Prostate gland (tissue), 2 donors: ENCODE measurements around the gene ATXN10. TPM values are rescaled to one million over a fixed set of nuclear protein-coding genes. Genes with fewer than 3 reads are reported as not detected.

ENCODE experiments used
- DNase-seq: peaks from one replicate; pipeline ENCODE4 v3.0.0-alpha.2; 2019; ENCODE audit warnings: low spot score
- H3K27ac ChIP-seq, 2 donors: fragments of 200-600 bp; sonication (generic); 2 replicates each; pipeline ENCODE4 v1.5.1; 2017 to 2019
- H3K27me3 ChIP-seq: fragments of 200-600 bp; sonication (generic); replicated peaks from 2 replicates; pipeline ENCODE4 v1.5.1; 2019; ENCODE audit not compliant: insufficient read depth
- H3K36me3 ChIP-seq, 2 donors: fragments of 200-600 bp; sonication (generic); 1 replicate in 1 of 2; 2 replicates in 1 of 2; pipeline versions ENCODE4 v1.5.1 to v1.8.1; 2017 to 2019
- H3K4me1 ChIP-seq: fragments of 200-600 bp; sonication (generic); replicated peaks from 2 replicates; pipeline ENCODE4 v1.5.1; 2019
- H3K4me3 ChIP-seq, 2 donors: fragments of 200-600 bp; sonication (generic); 2 replicates each; pipeline ENCODE4 v1.5.1; 2017 to 2019
- H3K9me3 ChIP-seq: fragments of 200-600 bp; sonication (generic); 2 replicates; pipeline ENCODE4 v1.5.1; 2017
- POLR2A ChIP-seq: fragments of 450-650 bp; IDR thresholded peaks from one replicate; pipeline ENCODE4 v1.6.1; 2016; ENCODE audit warnings: antibody characterized with exemption, mild to moderate bottlenecking
- POLR2AphosphoS5 ChIP-seq: sonication (generic); formaldehyde crosslinking; IDR thresholded peaks from one replicate; pipeline ENCODE4 v1.6.1; 2017; ENCODE audit warnings: antibody characterized with exemption
- WGBS: methylation state at CpG from one replicate; pipeline ENCODE4 v1.1.5; 2018; 5-methylcytosine and 5-hydroxymethylcytosine counted together
- intact Hi-C: fragments of 100-400 bp; cut with DNase I; formaldehyde crosslinking; loops from one replicate; pipeline ENCODE4 v1.14.2; 2022
- total RNA-seq, 2 donors: library from RNA; depleted of rRNA; stranded (reverse); fragments of >200 nt; gene quantifications; one replicate each; pipeline ENCODE4 v1.1.0, GENCODE V29; 2016
- TF ChIP-seq, protein P1 (sequence below), 4 experiments: fragments of 200-600 bp in 2 of 4; fragments of 450-650 bp in 2 of 4; sonication (generic) in 2 of 4; IDR thresholded peaks; 1 replicate in 3 of 4; 2 replicates in 1 of 4; pipeline ENCODE4 v1.5.1; 2016 to 2019; ENCODE audit warnings: antibody characterized with exemption in 4 of 4, mild to moderate bottlenecking in 2 of 4, moderate library complexity in 2 of 4

ATXN10 gene
- total RNA-seq, 2 donors from 2014 or later, result 125 to 148 TPM

DNA sequence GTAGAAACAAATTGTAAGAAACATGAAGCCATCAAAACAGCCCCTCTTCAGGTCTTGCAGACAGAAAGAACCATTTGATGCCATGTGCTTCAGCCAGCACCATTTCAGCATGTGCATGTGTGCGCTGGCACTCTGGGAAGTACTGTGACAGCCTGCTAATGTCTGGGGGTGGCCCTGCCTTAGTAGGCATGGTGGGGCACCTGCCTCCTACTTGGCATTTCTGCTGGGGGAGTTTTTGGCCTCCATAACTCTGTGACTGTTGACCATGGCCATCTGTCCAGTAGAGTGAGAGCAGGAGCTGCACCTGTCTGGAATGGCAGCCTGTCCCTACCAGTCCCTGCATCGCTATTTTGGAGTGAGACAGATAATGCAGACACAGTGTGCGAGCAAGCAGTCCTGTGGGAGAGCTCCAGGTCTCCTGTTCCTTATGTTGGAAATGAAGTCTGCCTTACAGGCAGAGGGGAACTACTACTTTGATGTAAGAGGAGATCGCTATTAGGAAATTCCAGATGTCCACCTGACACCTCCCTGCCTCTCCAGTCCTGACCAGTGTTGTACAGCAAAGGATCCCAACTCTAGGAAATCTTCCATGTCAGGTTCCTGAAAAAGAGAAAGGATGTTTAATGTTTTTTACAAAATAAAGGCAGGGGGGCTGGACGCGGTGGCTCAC lies 102.5 kb downstream of the ATXN10 start:
- WGBS, result 99% methylated on average over 6 of the region's 6 CpGs
- TF ChIP-seq, protein P1, sequence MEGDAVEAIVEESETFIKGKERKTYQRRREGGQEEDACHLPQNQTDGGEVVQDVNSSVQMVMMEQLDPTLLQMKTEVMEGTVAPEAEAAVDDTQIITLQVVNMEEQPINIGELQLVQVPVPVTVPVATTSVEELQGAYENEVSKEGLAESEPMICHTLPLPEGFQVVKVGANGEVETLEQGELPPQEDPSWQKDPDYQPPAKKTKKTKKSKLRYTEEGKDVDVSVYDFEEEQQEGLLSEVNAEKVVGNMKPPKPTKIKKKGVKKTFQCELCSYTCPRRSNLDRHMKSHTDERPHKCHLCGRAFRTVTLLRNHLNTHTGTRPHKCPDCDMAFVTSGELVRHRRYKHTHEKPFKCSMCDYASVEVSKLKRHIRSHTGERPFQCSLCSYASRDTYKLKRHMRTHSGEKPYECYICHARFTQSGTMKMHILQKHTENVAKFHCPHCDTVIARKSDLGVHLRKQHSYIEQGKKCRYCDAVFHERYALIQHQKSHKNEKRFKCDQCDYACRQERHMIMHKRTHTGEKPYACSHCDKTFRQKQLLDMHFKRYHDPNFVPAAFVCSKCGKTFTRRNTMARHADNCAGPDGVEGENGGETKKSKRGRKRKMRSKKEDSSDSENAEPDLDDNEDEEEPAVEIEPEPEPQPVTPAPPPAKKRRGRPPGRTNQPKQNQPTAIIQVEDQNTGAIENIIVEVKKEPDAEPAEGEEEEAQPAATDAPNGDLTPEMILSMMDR (IDR thresholded peaks at IDR 0.05), result no peak
- no peak for TF ChIP-seq POLR2AphosphoS5
- TF ChIP-seq POLR2A, result no peak
- intact Hi-C loops, result no loop called here
- Histone ChIP-seq H3K4me1 (no peaks in the 10 kb centered on the region), H3K36me3 (no peaks in the 10 kb centered on the region), H3K4me3 (no peak overlapping the region), H3K9me3 (no peaks in the 10 kb centered on the region), H3K27ac (no peak overlapping the region), H3K27me3 (no peaks in the 10 kb centered on the region)
- no peak for DNase-seq

DNA sequence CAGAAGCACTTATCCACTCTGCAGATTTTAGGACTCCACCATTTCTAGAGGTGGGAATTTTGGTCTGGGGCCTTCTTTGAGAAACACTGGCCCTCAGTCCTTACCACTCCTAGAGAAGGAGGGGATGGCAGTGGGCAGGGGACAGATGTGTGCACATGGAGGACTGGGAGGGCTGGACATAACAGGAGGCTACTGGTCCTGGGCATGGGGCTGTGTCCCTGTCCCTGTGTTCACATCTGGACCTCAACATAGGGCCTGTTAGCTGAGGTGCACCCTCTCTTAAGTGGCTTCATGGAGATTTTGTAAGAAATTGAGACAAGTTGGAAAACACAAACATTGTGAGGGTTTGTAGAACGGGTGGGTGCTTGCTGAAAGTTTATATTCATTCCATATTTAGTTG lies 103.4 kb downstream of the ATXN10 start:
- 67% methylated on average over 1 of the region's 1 CpG for whole genome bisulfite sequencing
- DNase-seq, result no peak
- H3K4me3 ChIP-seq, result no peak overlapping the region
- TF ChIP-seq POLR2A (no peak), POLR2AphosphoS5 (no peak)
- TF ChIP-seq, protein P1 (IDR thresholded peaks at IDR 0.05), result no peak
- intact Hi-C loops, result no loop called here
- no peak overlapping the region for H3K27ac ChIP-seq
- H3K4me1 ChIP-seq, result no peaks in the 10 kb centered on the region
- H3K36me3 ChIP-seq, result no peaks in the 10 kb centered on the region
- H3K27me3 ChIP-seq, result no peaks in the 10 kb centered on the region
- no peaks in the 10 kb centered on the region for H3K9me3 ChIP-seq

GRCh38 chr22:45775569-45776312 lies 104.1 kb downstream of the ATXN10 start:
- Histone ChIP-seq H3K4me1 (no peaks in the 10 kb centered on the region), H3K36me3 (no peaks in the 10 kb centered on the region), H3K9me3 (no peaks in the 10 kb centered on the region), H3K4me3 (no peak overlapping the region), H3K27me3 (no peaks in the 10 kb centered on the region), H3K27ac (no peak overlapping the region)
- TF ChIP-seq, protein P1 (IDR thresholded peaks at IDR 0.05), result no peak
- no peak for TF ChIP-seq POLR2AphosphoS5
- TF ChIP-seq POLR2A, result no peak
- no peak for DNase-seq
- WGBS, result 90% methylated on average over 14 of the region's 14 CpGs
- intact Hi-C loops, result no loop called here

DNA sequence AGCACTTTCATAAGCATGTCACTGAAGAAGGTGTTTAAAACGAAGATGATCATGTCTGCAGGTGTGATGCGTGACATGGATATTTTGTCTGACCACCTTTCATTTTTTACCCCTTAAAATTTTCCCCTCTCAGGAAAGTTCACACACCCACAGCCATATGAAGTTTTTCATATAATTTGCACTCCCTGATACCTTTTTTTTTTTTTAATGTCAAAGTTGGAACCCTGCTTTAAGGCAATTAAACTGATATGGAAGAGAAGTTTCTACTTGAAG lies 104.6 kb downstream of the ATXN10 start:
- H3K27me3 ChIP-seq, result no peaks in the 10 kb centered on the region
- no peaks in the 10 kb centered on the region for H3K4me1 ChIP-seq
- H3K36me3 ChIP-seq, result no peaks in the 10 kb centered on the region
- TF ChIP-seq, protein P1 (IDR thresholded peaks at IDR 0.05), result no peak
- TF ChIP-seq POLR2A (no peak), POLR2AphosphoS5 (no peak)
- H3K9me3 ChIP-seq, result no peaks in the 10 kb centered on the region
- DNase-seq, result no peak
- 94% methylated on average over 2 of the region's 2 CpGs for WGBS
- intact Hi-C loops, result no loop called here
- H3K27ac ChIP-seq, result no peak overlapping the region
- no peak overlapping the region for H3K4me3 ChIP-seq
